PC-3 (cell line): ENCODE data around the gene SLC7A5.
"Not testable (repeated sequence)": the region's sequence is repeated elsewhere in the genome, so short reads cannot be mapped to it uniquely, and the experiment has no call there.

Experiments used
- CTCF ChIP-seq: fragments of 300-600 bp; sonication (generic); conservative IDR thresholded peaks from 2 replicates; pipeline ENCODE4 v1.5.1; 2017; ENCODE audit warnings: antibody characterized with exemption, low read depth, mild to moderate bottlenecking, low read length
- EZH2 ChIP-seq: fragments of 300-600 bp; sonication (generic); IDR thresholded peaks from one replicate; pipeline ENCODE4 v1.6.1; 2017; ENCODE audit warnings: antibody characterized with exemption, mild to moderate bottlenecking, low read length; ENCODE audit not compliant: unreplicated experiment
- EZH2phosphoT487 ChIP-seq: fragments of 300-600 bp; sonication (generic); IDR thresholded peaks from 2 replicates; pipeline ENCODE4 v1.6.1; 2018; ENCODE audit warnings: mild to moderate bottlenecking, antibody characterized with exemption, low read length, borderline replicate concordance

DNA sequence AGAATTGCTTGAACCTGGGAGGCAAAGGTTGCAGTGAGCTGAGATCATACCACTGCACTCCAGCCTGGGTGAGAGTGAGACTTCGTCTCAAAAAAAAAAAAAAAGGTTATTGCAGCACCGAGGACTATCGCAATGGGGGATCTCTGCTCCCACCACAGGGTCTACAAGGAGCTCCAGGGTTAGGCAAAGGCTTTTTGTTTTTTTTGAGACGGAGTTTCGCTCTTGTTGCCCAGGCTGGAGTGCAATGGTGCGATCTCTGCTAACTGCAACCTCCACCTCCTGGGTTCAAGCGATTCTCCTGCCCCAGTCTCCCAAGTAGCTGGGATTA lies 41.8 kb downstream of the SLC7A5 start:
- not testable (repeated sequence) for TF ChIP-seq CTCF, EZH2, EZH2phosphoT487
